ENCODE data around the gene CA12.
A peak's percentile ranks its signal among the peaks of the same experiment; 100 is the strongest.

CA12 gene

DNA sequence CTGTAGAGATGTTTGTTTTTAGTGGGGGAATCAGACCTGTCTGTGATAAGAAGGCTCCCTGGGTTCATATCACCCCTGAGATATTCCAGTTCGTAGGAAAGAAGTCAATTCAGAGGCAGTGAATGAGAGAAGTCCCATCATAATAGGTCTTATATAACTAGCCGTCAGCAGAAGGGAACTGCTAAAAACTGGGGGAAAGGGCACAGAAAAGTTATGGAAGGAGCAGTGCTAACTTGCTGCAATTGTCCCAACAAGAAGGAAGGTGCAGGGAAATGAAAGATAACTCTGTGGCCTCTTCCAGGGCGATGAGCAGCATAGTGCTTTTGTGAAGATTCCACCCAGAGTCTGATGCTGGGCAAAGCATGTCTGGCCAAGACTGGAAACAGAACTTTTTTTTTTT is 9.0 kb upstream of the CA12 start:
- DNase-seq: no peak
- Histone ChIP-seq H3K9me3 (no peaks in the 10 kb centered on the region), H3K27me3 (peaks cover 4% of the 10 kb centered on the region; the same call in 1 of the 2 replicates), H3K4me3 (ENCODE audit: low read depth, low read length) (no peak overlapping the region), H3K36me3 (no peaks in the 10 kb centered on the region), H3K4me1 (no peaks in the 10 kb centered on the region)
- TF ChIP-seq, protein P1, sequence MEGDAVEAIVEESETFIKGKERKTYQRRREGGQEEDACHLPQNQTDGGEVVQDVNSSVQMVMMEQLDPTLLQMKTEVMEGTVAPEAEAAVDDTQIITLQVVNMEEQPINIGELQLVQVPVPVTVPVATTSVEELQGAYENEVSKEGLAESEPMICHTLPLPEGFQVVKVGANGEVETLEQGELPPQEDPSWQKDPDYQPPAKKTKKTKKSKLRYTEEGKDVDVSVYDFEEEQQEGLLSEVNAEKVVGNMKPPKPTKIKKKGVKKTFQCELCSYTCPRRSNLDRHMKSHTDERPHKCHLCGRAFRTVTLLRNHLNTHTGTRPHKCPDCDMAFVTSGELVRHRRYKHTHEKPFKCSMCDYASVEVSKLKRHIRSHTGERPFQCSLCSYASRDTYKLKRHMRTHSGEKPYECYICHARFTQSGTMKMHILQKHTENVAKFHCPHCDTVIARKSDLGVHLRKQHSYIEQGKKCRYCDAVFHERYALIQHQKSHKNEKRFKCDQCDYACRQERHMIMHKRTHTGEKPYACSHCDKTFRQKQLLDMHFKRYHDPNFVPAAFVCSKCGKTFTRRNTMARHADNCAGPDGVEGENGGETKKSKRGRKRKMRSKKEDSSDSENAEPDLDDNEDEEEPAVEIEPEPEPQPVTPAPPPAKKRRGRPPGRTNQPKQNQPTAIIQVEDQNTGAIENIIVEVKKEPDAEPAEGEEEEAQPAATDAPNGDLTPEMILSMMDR (IDR thresholded peaks at IDR 0.05; ENCODE audit: low read depth, low read length): no peak

DNA sequence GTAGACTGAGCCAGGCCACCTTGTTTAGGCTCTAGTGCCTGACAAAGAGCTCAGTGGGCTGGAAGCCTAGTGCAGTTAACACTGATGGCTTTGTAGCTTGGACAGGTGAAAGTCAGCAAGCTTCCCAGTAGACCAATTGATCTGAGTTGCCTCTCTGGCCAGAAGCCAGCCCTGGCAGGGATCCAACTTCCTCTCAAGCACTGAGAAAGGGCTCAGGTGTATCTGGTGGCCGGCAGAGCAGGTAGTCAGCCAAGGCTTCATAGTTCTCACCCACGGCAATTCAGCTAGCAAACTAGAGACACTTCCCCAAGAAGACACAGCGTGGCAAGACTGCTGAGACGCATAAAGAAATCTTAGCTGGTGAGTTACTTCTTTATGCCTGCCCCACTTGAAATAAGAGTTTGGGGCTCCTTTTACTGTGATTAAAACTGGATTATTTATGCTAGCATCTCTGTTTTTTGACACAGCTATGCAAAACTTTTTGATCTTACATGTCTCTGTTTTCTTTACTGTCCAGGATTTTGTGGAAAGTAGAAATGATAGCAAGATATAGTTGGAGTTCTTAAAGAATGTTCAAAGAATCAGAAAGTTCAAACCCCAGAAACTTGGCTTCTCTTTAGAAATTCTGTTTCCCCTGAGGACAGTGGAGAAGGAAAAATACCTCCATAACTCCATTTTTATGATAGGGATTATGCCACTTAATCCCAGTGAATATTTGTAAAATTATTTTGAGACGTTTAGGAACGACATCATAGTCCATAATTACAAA is 8.4 kb upstream of the CA12 start:
- no peaks in the 10 kb centered on the region for H3K36me3 ChIP-seq
- no peak overlapping the region for H3K4me3 ChIP-seq (ENCODE audit: low read depth, low read length)
- peak; percentile 32 for DNase-seq
- TF ChIP-seq, protein P1 (IDR thresholded peaks at IDR 0.05; ENCODE audit: low read depth, low read length): no peak
- no peaks in the 10 kb centered on the region for H3K9me3 ChIP-seq
- H3K4me1 ChIP-seq: no peaks in the 10 kb centered on the region
- peaks cover 4% of the 10 kb centered on the region; the same call in 1 of the 2 replicates for H3K27me3 ChIP-seq

DNA sequence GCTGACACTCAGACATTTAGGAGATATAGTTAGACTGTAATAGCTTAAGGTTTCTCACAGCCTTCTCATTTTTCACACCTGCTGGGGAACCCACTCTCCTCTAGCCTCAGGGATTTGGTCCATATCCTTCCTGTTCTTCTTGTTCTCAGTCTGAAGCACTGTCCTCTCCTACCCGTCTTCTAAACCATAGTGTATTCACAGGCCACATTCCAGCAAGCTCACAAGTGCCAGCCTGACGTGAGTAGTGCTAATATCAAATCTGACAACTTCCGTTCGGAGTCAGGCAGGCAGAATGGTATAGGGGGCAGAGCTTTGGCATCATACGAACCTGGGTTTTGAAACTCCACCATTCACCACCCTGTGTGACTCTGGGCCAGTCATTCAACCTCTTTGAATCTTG is 6.9 kb upstream of the CA12 start:
- H3K27me3 ChIP-seq: peaks cover 7% of the 10 kb centered on the region; the same call in 1 of the 2 replicates
- TF ChIP-seq, protein P1 (IDR thresholded peaks at IDR 0.05; ENCODE audit: low read depth, low read length): no peak
- no peak overlapping the region for H3K4me3 ChIP-seq (ENCODE audit: low read depth, low read length)
- DNase-seq: no peak
- no peaks in the 10 kb centered on the region for H3K9me3 ChIP-seq
- H3K36me3 ChIP-seq: no peaks in the 10 kb centered on the region
- H3K4me1 ChIP-seq: no peaks in the 10 kb centered on the region

DNA sequence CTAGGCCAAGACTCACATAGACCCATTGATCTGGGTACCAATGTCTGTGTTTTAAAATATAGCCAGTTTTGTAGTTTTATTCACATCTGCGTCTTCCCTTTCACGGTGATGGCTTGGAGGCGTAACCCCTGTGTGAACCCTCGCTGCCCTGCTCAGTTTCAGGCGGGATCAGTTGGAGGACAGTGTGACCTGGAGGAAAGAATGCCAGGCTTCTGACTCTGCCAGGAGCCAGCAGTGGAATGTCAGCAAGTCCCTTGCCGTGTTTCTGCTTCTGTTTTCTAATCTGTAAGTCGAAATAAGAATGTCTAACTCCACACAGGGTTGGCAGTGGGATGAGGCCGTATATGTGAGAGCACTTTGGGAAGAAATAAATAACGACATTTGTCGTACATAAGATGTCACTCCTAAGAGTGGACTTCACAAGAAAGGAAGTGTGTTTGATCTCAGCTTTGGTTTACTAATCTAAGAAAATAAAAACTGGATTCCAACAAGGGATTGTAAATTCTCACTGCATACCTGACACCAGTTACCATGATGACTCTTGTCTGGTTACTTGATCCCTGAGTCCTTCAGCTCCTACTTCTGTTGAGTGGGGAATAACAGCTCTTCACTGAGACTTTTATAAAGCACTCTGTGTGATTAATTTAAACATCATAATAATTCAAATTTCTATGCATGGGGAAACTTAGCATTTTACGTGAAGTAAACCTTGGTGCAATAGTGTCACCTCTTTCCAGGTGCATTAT is 6.3 kb upstream of the CA12 start:
- Histone ChIP-seq H3K36me3 (no peaks in the 10 kb centered on the region), H3K4me1 (no peaks in the 10 kb centered on the region), H3K27me3 (peaks cover 11% of the 10 kb centered on the region), H3K4me3 (ENCODE audit: low read depth, low read length) (no peak overlapping the region), H3K9me3 (no peaks in the 10 kb centered on the region)
- TF ChIP-seq, protein P1 (IDR thresholded peaks at IDR 0.05; ENCODE audit: low read depth, low read length): no peak
- DNase-seq: no peak

DNA sequence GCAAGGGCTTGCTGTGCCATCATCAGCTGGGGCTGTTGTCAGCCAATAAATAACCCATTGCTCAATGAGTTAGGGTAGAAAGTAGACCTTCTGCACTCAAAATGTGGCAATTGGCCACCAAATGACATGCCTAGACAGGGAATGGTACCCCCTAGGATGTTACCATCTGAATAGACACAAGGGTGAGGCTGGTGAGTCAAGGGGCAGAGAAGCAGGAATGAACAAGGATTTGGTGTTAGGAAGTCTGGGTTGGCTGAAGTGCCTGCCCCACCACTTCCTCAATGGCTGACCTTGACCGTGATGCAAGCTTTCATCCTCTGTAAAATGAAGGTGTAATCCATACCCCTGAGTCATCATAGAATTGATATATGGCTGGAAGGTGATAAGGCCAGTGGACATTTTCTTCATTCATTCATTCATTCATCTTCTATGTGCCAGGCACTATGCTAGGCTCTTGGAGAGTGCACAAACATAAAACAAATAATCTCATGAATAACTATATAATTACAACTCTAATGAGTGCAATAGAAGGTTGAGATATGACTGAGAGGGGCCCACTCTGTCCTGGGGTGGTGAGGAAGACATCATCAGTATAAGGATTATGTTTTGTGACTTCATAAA is 4.4 kb upstream of the CA12 start:
- peaks cover 3% of the 10 kb centered on the region; the same call in 1 of the 2 replicates for H3K4me1 ChIP-seq
- H3K27me3 ChIP-seq: peaks cover 30% of the 10 kb centered on the region
- no peak for DNase-seq
- TF ChIP-seq, protein P1 (IDR thresholded peaks at IDR 0.05; ENCODE audit: low read depth, low read length): no peak
- no peaks in the 10 kb centered on the region for H3K36me3 ChIP-seq
- no peak overlapping the region for H3K4me3 ChIP-seq (ENCODE audit: low read depth, low read length)
- no peaks in the 10 kb centered on the region for H3K9me3 ChIP-seq
